ENCODE results near the gene SELENOH.
A peak's percentile ranks its signal among the peaks of the same experiment; 100 is the strongest.

The SELENOH gene

GRCh38 chr11:57786436-57786835 lies 45.1 kb downstream of the SELENOH start:
- DNase-seq = no peak

DNA sequence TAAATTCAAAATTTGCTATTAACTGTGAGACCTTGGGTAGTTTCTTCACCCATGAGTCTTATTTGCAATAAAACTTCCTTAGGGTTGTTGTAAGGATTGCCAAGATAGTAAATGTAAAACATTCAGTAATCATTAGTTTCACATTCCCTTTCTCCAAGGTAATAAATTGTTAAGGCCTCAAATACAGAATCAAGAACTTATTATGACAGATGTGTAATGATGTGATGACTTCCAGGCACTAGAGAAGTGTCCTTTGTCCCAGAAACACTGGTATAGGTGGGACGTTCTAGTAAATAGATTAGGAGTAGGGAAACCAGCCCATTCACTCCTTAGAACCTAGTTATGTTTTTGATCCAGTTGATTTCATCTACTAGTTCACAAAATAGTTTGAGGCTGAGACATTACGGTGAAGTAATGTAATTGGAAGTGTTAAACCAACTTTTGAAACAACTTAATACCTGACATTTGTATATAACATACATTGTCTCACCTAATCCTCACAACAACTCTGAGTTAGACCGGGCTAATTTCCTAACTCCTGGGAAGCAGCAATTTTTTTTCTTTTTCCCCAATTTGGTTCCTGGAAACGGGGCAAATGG lies 45.8 kb downstream of the SELENOH start:
- no peak for DNase-seq

- DNase-seq = no peak
These were observed 46.8 kb downstream of the SELENOH start for GRCh38 chr11:57787920-57788702.

DNA sequence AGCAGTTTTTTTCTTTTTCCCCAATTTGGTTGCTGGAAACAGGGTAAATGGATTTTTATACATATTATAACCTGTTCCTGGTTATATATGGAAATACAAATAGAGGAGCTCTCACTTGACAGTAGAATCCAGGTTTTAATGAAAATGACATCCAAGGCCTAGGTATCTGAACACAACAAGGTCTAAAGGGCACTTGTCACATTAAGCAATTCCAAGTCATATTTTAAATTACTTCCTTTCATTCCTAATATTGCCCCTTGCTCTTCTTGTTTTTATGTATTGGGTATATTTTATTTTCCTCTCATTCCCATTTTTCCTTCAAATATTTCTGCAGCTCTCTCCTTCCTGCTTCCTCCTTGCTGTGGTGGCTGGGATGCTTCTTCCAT lies 47.4 kb downstream of the SELENOH start:
- DNase-seq = no peak

GRCh38 chr11:57791321-57792059 lies 50.2 kb downstream of the SELENOH start:
- no peak for DNase-seq

DNA sequence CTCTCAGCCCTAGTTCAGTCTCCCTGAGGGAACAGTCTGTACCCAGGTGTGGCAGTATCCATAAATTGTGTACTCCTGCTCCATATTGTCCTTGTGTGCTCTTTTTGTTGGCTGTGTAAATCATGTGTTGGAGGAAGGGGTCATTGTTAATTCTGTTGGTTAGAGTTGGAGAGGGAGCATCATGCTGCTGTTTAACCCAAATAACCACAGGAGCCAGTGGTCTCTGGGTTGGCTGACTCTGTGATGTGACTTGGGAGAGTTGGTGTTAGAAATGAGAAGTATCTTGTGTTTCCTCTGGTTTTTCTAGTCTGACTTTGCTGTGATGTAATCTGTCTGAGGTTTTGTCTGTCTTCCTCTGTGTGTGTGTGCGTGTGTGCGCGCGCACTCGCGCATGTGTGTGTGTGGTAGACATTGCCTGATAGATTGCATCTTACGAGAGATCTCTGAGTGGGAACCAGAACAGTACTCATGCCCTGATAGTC lies 50.8 kb downstream of the SELENOH start:
- peak; percentile 67 to 91 (median 78) for DNase-seq

DNA sequence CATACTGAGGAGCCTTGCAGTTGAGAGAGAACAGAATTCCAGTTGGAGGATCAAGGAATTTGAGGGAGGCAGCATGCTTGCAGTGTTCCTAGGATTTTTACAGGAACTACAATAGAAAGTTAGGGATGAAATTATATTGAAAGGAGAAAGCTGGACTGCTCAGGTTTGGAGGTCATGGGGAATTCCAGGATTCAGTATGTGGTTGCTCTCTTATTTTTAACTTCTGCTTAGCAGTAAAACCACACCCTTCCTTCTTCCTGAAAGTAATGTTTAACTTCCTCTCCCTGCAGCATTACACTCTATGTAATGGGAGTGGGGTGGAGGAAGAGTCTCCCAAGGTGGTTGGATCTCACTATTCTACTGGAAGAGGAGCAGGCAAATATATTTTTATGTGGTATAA lies 51.6 kb downstream of the SELENOH start:
- peak in 1 of 5 donors; percentile 8 for DNase-seq

Data from T-helper 1 cell (primary cell).